HL-60 (cell line): ENCODE results near the gene TMED10.
A peak's percentile ranks its signal among the peaks of the same experiment; 100 is the strongest.

Experiments used
- DNase-seq, 2 experiments: peaks; one replicate each; pipeline ENCODE4 v3.0.0-alpha.2; 2010 to 2020; ENCODE audit warnings: low read depth in 1 of 2, low spot score in 1 of 2
- H3K27ac ChIP-seq: fragments of 250-450 bp; sonication (Bioruptor Pico); replicated peaks from 2 replicates; pipeline ENCODE4 v1.5.1; 2020; ENCODE audit warnings: mild to moderate bottlenecking, moderate library complexity
- H3K27me3 ChIP-seq: fragments of 250-450 bp; sonication (Bioruptor Pico); 2 replicates; pipeline ENCODE4 v1.5.1; 2021; ENCODE audit warnings: mild to moderate bottlenecking, moderate library complexity; ENCODE audit not compliant: insufficient read depth, poor library complexity, severe bottlenecking
- H3K4me3 ChIP-seq: replicated peaks from 2 replicates; pipeline ENCODE4 v1.5.1; 2011; ENCODE audit warnings: mild to moderate bottlenecking, control low read depth, low read length; ENCODE audit not compliant: insufficient read depth
- GABPA ChIP-seq: IDR thresholded peaks from 2 replicates; pipeline ENCODE4 v1.6.1; 2012; ENCODE audit warnings: low read depth
- POLR2AphosphoS5 ChIP-seq: IDR thresholded peaks from 2 replicates; pipeline ENCODE4 v1.6.1; 2012; ENCODE audit warnings: low read depth
- SPI1 ChIP-seq: IDR thresholded peaks from 2 replicates; pipeline ENCODE4 v1.6.1; 2012; ENCODE audit warnings: low read depth, mild to moderate bottlenecking, borderline replicate concordance
- TF ChIP-seq, protein P1 (sequence below): IDR thresholded peaks from one replicate; pipeline ENCODE4 v1.5.1; 2011; ENCODE audit warnings: low read length, control low read depth, inconsistent platforms; ENCODE audit not compliant: insufficient read depth
- TF ChIP-seq, protein P2 (sequence below): IDR thresholded peaks from 2 replicates; pipeline ENCODE4 v1.6.1; 2012; ENCODE audit warnings: low read depth; ENCODE audit not compliant: insufficient replicate concordance

Gene TMED10

DNA sequence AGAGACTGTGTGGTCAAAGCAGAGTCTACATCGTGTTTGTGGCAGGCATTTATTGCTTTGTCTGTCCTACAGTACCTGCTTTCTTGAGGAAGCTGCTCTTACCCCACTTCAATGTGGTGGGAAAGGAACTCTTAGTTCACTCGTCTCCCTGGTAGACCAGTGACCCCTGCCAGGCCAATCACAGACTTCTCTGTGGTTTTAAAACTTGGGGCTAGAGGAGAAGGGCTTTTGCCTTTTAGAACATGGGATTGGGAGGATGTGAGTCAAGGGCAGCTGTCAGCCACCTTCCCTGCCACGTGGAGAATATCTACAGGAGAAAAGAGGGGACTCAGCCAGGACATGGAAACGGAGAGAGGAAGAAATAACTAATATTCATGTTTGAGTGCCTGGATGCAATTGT lies 36.8 kb upstream of the TMED10 start:
- DNase-seq: peak in 1 of 2 experiments; percentile 21
- TF ChIP-seq GABPA (no peak), SPI1 (no peak), POLR2AphosphoS5 (no peak)
- TF ChIP-seq, protein P1, sequence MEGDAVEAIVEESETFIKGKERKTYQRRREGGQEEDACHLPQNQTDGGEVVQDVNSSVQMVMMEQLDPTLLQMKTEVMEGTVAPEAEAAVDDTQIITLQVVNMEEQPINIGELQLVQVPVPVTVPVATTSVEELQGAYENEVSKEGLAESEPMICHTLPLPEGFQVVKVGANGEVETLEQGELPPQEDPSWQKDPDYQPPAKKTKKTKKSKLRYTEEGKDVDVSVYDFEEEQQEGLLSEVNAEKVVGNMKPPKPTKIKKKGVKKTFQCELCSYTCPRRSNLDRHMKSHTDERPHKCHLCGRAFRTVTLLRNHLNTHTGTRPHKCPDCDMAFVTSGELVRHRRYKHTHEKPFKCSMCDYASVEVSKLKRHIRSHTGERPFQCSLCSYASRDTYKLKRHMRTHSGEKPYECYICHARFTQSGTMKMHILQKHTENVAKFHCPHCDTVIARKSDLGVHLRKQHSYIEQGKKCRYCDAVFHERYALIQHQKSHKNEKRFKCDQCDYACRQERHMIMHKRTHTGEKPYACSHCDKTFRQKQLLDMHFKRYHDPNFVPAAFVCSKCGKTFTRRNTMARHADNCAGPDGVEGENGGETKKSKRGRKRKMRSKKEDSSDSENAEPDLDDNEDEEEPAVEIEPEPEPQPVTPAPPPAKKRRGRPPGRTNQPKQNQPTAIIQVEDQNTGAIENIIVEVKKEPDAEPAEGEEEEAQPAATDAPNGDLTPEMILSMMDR: no peak
- TF ChIP-seq, protein P2, sequence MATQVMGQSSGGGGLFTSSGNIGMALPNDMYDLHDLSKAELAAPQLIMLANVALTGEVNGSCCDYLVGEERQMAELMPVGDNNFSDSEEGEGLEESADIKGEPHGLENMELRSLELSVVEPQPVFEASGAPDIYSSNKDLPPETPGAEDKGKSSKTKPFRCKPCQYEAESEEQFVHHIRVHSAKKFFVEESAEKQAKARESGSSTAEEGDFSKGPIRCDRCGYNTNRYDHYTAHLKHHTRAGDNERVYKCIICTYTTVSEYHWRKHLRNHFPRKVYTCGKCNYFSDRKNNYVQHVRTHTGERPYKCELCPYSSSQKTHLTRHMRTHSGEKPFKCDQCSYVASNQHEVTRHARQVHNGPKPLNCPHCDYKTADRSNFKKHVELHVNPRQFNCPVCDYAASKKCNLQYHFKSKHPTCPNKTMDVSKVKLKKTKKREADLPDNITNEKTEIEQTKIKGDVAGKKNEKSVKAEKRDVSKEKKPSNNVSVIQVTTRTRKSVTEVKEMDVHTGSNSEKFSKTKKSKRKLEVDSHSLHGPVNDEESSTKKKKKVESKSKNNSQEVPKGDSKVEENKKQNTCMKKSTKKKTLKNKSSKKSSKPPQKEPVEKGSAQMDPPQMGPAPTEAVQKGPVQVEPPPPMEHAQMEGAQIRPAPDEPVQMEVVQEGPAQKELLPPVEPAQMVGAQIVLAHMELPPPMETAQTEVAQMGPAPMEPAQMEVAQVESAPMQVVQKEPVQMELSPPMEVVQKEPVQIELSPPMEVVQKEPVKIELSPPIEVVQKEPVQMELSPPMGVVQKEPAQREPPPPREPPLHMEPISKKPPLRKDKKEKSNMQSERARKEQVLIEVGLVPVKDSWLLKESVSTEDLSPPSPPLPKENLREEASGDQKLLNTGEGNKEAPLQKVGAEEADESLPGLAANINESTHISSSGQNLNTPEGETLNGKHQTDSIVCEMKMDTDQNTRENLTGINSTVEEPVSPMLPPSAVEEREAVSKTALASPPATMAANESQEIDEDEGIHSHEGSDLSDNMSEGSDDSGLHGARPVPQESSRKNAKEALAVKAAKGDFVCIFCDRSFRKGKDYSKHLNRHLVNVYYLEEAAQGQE: no peak
- Histone ChIP-seq H3K27ac (no peak overlapping the region), H3K4me3 (no peak overlapping the region), H3K27me3 (no peaks in the 10 kb centered on the region)

DNA sequence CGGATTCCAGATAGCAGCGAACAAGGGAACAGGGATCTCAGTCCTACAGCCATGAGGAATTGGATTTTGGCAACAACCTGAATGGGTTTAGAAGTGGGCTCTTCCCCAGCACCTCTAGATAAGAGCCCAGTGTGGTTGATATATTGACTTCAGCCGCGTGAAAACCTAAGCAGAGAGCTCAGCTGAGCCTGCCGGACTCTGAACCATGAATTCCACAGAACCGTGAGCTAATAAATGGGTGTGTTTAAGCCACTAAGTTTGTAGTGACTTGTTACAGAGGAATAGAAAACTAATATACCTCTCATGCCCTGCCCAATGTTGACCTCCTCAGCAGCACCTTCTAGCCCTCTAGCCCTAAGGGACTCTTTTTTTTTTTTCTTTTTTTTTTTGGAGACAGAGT lies 32.4 kb upstream of the TMED10 start:
- H3K4me3 ChIP-seq: no peak overlapping the region
- TF ChIP-seq, protein P2: no peak
- TF ChIP-seq SPI1 (no peak), POLR2AphosphoS5 (no peak), GABPA (no peak)
- TF ChIP-seq, protein P1: no peak
- no peak overlapping the region for H3K27ac ChIP-seq
- no peaks in the 10 kb centered on the region for H3K27me3 ChIP-seq
- DNase-seq: no peak

DNA sequence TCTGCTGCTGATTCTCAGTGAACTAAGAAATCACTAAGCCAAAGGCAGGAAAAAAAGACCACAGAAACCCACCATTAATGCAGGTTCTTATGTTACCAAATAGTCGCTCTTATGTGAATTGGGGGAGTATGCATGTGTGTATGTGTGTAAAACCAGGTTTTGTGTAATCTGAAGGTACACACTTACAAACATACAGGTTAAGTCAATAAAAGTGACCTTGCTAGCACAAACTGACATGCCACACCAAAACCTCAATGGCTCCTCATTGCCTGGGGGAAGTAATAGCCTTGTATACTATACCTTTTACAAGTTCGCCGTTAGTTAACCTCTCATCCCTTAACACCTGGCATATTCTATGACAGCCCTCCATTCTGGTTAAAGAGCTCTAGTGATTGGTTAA lies 29.8 kb upstream of the TMED10 start:
- no peak for TF ChIP-seq SPI1
- no peak for TF ChIP-seq POLR2AphosphoS5
- TF ChIP-seq, protein P1: no peak
- TF ChIP-seq GABPA: no peak
- TF ChIP-seq, protein P2: no peak
- no peak overlapping the region for H3K4me3 ChIP-seq
- no peak overlapping the region for H3K27ac ChIP-seq
- H3K27me3 ChIP-seq: no peaks in the 10 kb centered on the region
- no peak for DNase-seq
